HG03575 (cell line): ENCODE data around the gene RRM1.
"Not testable (repeated sequence)": the region's sequence is repeated elsewhere in the genome, so short reads cannot be mapped to it uniquely, and the experiment has no call there.

Experiments used
- ATAC-seq: cut with Tn5 transposase; IDR thresholded peaks from one replicate; pipeline ENCODE4 v1.9.1; 2021; ENCODE audit not compliant: unreplicated experiment, insufficient number of reproducible peaks, low FRiP score; ENCODE audit errors: extremely low read depth

The RRM1 gene

DNA sequence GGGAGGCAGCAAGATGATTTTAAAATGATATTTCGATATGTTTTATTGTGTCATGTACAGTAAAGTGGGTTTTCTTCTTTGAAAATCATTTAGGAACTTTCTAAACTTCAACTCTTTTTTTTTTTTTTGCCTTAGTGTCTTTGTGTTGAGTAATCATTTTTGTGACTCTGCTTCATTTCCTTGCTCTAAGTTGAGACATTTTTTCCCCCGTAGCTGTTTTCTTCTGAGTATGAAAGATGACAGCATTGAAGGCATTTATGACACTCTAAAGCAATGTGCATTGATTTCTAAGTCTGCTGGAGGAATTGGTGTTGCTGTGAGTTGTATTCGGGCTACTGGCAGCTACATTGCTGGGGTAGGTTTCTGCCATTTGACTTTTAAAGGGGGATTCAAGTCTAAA, 23.5 kb downstream of the RRM1 start:
- no peak for ATAC-seq

DNA sequence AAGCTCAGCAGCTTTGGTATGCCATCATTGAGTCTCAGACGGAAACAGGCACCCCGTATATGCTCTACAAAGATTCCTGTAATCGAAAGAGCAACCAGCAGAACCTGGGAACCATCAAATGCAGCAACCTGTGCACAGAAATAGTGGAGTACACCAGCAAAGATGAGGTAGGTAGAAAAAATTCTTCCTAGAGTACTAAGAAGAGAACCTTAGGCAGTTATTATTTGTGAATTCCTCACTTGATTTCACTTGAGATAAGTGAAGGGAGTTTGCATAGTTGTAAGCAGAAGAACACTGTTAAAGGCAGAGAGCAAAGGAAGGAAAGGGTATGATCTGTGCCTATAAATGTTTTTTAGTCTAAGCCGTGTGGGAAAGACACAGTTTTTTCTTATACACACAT, 28.6 kb downstream of the RRM1 start:
- ATAC-seq, result no peak

DNA sequence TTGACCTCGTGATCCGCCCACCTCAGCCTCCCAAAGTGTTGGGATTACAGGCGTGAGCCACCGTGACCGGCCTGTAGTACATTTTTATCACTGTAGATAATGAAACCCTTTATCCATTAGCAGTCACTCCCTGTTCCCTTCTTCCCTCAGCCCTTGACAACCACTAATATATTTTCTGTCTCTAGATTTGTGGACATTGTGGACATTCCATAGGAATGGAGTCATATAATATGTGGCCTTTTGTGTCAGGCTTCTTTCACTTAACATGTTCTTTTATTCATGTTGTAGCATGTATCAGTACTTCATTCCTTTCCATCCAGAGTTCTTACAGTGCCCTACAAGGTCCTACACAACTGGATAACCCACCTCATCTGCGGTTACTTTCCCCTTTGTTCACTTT, 30.5 kb downstream of the RRM1 start:
- no peak for ATAC-seq

DNA sequence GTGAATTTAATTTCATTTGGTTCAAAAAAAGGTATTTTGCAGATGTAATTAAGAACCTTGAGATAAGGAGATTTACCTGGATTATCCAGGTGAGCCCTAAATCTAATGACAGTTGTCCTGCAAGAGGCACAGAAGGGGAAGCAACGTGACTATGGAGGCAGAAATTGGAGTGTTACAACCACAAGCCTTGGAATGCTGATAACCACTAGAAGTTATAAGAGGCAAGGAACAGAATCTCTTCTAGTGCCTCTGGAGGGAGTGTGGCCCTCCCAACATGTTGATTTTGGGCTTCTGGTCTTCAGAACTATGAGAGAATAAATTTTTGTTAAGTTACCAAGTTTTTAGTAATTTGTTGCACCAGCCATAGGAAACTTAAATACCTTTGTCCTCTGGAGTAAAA, 32.8 kb downstream of the RRM1 start:
- no peak for ATAC-seq

GRCh38 chr11:4130219-4130618, 35.6 kb downstream of the RRM1 start:
- not testable (repeated sequence) for ATAC-seq

DNA sequence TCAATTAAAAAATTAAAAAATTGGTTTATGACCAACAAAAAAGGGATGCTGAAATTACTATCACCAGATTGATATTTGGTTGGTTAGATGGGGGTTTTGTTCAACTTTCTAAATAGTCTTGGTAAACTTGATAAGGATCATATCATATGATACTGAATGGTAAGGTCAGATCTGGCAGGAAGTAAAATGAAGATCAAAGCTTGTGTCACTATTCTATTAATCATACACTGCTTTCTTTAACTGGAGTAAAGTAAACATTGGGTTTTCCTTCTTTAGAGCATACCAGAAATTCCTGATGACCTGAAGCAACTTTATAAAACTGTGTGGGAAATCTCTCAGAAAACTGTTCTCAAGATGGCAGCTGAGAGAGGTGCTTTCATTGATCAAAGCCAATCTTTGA, 40.2 kb downstream of the RRM1 start:
- ATAC-seq, result no peak

DNA sequence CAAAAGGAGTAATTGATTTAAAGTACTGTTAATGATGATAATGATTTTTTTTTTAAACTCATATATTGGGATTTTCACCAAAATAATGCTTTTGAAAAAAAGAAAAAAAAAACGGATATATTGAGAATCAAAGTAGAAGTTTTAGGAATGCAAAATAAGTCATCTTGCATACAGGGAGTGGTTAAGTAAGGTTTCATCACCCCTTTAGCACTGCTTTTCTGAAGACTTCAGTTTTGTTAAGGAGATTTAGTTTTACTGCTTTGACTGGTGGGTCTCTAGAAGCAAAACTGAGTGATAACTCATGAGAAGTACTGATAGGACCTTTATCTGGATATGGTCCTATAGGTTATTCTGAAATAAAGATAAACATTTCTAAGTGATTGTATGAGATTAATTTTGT, 43.9 kb downstream of the RRM1 start:
- no peak for ATAC-seq

GRCh38 chr11:4140067-4140636, 45.6 kb downstream of the RRM1 start:
- no peak for ATAC-seq

DNA sequence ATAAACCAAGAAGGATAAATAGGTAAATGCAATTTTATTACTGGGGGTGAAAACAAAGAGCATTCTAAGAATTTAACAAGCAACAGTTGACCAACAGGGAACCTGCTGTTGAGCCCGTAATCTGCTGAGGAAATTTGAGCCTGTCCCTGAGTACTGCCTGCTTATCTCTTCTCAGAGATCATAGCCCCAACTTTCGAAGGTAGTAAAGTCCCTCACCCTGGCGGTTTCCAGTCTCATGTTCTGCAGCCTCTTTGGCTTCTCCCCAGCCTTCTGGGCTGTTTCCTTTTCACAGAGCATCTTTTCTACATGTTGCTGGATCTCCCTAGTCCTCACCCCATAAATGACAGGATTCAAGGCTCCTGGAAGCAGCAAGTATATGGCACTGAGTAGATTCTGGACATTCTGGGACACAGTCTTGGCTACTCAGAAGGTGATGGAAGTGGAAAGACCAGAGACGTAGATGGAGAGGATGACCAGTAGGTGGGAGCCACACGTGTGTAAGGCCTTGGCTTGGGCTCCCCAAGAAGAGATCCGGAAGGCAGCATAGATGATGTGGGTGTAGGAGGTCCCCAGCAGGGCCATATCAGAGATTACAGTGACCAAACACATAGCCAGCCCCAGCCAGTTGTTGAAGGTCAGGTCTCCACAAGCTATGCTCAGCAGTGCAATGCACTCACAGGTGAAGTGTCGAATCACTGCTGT, 51.6 kb downstream of the RRM1 start:
- no peak for ATAC-seq

DNA sequence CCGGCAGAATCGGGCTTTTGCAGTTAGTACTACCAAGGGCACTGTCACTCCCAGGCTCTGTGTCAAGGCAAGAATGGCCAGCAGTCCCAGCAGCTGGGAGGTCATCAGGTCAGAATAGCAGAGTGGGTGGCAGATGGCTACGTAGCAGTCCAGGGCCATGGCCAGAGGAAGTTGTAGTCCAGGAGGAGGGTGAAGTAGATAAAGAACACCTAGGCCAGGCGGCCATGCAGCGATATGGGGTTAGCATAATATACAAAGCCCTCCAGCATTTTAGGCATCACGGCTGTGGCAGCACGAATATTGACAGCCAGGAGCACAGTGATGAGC, 52.1 kb downstream of the RRM1 start:
- no peak for ATAC-seq

GRCh38 chr11:4154503-4154902, 59.9 kb downstream of the RRM1 start:
- no peak for ATAC-seq

GRCh38 chr11:4156571-4156970, 62.0 kb downstream of the RRM1 start:
- ATAC-seq, result no peak

DNA sequence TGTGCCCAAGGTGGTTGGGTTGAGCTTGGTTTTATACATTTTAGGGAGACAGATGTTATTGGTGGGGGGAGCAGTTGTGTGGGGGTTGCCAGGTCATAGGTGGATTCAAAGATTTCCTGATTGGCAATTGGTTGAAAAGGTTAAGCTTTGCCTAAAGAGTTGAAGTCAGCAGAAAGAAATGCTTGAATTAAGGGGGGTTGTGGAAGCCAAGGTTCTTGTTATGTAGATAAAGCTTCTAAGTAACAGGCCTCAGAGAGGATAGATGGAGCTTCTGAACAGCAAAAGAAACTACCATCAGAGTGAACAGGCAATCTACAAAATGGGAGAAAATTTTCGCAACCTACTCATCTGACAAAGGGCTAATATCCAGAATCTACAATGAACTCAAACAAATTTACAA, 64.2 kb downstream of the RRM1 start:
- ATAC-seq, result not testable (repeated sequence)

GRCh38 chr11:4161305-4161704, 66.7 kb downstream of the RRM1 start:
- ATAC-seq, result no peak

- ATAC-seq, result no peak
These were observed 70.4 kb downstream of the RRM1 start for GRCh38 chr11:4164884-4165590.

DNA sequence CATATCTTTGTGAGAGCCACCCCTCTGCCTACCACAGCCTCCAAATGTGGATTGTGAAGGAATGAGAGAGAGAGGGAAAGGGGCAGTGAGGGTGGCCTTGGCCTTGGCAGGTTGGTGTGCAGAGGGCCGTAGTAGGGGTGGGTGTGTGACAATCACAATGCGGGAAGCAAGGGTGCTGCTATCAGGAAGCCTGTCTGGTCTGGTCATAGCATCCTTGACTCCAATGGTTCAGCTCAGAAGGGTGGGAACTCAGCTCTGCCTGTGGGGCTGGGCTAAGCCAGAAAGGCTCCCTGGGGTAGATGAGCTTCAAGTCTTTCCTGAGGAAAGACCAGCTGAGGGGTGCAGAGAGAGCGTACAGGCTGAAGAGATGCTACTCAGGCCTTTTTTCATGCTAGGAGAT, 72.7 kb downstream of the RRM1 start:
- ATAC-seq, result no peak

- ATAC-seq, result no peak
These were observed 73.2 kb downstream of the RRM1 start for GRCh38 chr11:4167758-4168157.

DNA sequence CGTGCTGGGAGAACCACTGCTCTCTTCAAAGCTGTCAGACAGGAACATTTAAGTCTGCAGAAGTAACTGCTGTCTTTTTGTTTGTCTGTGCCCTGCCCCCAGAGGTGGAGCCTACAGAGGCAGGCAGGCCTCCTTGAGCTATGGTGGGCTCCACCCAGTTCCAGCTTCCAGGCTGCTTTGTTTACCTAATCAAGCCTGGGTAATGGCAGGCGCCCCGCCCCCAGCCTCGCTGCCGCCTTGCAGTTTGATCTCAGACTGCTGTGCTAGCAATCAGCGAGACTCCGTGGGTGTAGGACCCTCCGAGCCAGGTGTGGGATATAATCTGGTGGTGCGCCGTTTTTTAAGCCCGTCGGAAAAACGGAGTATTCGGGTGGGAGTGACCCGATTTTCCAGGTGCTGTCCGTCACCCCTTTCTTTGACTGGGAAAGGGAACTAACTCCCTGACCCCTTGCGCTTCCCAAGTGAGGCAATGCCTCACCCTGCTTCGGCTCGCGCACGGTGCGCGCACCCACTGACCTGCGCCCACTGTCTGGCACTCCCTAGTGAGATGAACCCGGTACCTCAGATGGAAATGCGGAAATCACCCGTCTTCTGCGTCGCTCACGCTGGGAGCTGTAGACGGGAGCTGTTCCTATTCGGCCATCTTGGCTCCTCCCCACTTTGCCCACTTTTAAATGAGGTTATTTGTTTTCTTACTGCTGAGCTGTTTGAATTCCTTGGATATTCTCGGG, 81.2 kb downstream of the RRM1 start:
- not testable (repeated sequence) for ATAC-seq

GRCh38 chr11:4178813-4179662, 84.4 kb downstream of the RRM1 start:
- ATAC-seq, result no peak
